GM12878 (cell line): ENCODE data around the gene CENPP. TPM values are rescaled to one million over a fixed set of nuclear protein-coding genes. Genes with fewer than 3 reads are reported as not detected.

Source experiments
- BRCA1 ChIP-seq: IDR thresholded peaks from 2 replicates; pipeline ENCODE4 v1.6.1; 2011; ENCODE audit warnings: low read depth, low read length, improper control_type of control experiment
- CHD2 ChIP-seq: IDR thresholded peaks from 2 replicates; pipeline ENCODE4 v1.6.1; 2011; ENCODE audit warnings: low read depth, low read length, improper control_type of control experiment, borderline replicate concordance
- ESRRA ChIP-seq: IDR thresholded peaks from 2 replicates; pipeline ENCODE4 v1.6.1; 2012; ENCODE audit warnings: mild to moderate bottlenecking, low read length, improper control_type of control experiment
- FOS ChIP-seq: IDR thresholded peaks from 3 replicates; pipeline ENCODE4 v1.6.1; 2011; ENCODE audit warnings: borderline replicate concordance; ENCODE audit not compliant: insufficient read length; ENCODE audit errors: extremely low read depth
- FOXK2 ChIP-seq: fragments of 450-650 bp; IDR thresholded peaks from 2 replicates; pipeline ENCODE4 v1.6.1; 2017; ENCODE audit warnings: mild to moderate bottlenecking, moderate library complexity
- IRF5 ChIP-seq: fragments of 450-650 bp; IDR thresholded peaks from 2 replicates; pipeline ENCODE4 v1.6.1; 2017; ENCODE audit warnings: borderline replicate concordance
- JUND ChIP-seq: IDR thresholded peaks from 2 replicates; pipeline ENCODE4 v1.6.1; 2012; ENCODE audit warnings: low read depth, mild to moderate bottlenecking, low read length, improper control_type of control experiment, moderate library complexity
- MLLT1 ChIP-seq: fragments of 450-650 bp; IDR thresholded peaks from 2 replicates; pipeline ENCODE4 v1.6.1; 2016; ENCODE audit warnings: mild to moderate bottlenecking
- MYC ChIP-seq: IDR thresholded peaks from 2 replicates; pipeline ENCODE4 v1.6.1; 2011; ENCODE audit warnings: mild to moderate bottlenecking, low read length, moderate library complexity, inconsistent platforms; ENCODE audit not compliant: insufficient read depth, insufficient replicate concordance, insufficient read length, severe bottlenecking
- RB1 ChIP-seq: fragments of 450-650 bp; formaldehyde crosslinking; IDR thresholded peaks from 2 replicates; pipeline ENCODE4 v1.6.1; 2017; ENCODE audit warnings: mild to moderate bottlenecking, borderline replicate concordance
- RUNX3 ChIP-seq: IDR thresholded peaks from 2 replicates; pipeline ENCODE4 v1.6.1; 2012; ENCODE audit warnings: low read length, inconsistent platforms
- SIN3A ChIP-seq: IDR thresholded peaks from 2 replicates; pipeline ENCODE4 v1.6.1; 2012; ENCODE audit warnings: low read depth, low read length, improper control_type of control experiment
- SUPT20H ChIP-seq: IDR thresholded peaks from 2 replicates; pipeline ENCODE4 v1.6.1; 2011; ENCODE audit warnings: low read depth, mild to moderate bottlenecking, low read length, moderate library complexity, borderline replicate concordance; ENCODE audit not compliant: control insufficient read depth
- TAF1 ChIP-seq: IDR thresholded peaks from 2 replicates; pipeline ENCODE4 v1.6.1; 2011; ENCODE audit warnings: mild to moderate bottlenecking, low read depth, low read length, borderline replicate concordance
- ZBTB4 ChIP-seq: fragments of 450-650 bp; formaldehyde crosslinking; IDR thresholded peaks from 2 replicates; pipeline ENCODE4 v1.4.0; 2022; ENCODE audit warnings: mild to moderate bottlenecking, moderate library complexity
- polyA plus RNA-seq, 11 experiments: library from polyadenylated mRNA; depleted of rRNA in 4 of 11; unstranded in 6 of 11; stranded (reverse) in 5 of 11; fragments of >200 nt; fragmentation: Nextera tagmentation in 4 of 11; fragmentation: Illumina TruSeq in 1 of 11; extraction: Ambion mirVana in 4 of 11; extraction: Trizol in 1 of 11; gene quantifications; 1 replicate in 1 of 11; 2 replicates in 10 of 11; pipeline versions ENCODE4 v1.2.1 to v1.2.3, GENCODE V29; 2011 to 2016; ENCODE audit warnings: inconsistent platforms in 2 of 11, missing spikeins in 2 of 11, low read depth in 1 of 11
- total RNA-seq, 4 experiments: library from RNA; depleted of rRNA in 3 of 4; stranded (reverse); fragments of >200 nt in 3 of 4; fragmentation: Illumina TruSeq in 1 of 4; extraction: Trizol in 1 of 4; gene quantifications; 2 replicates each; pipeline versions ENCODE4 v1.2.1 to v1.2.3, GENCODE V29; 2013 to 2021
- TF ChIP-seq, protein P1 (sequence below): fragments of 150-350 bp; IDR thresholded peaks from 2 replicates; pipeline ENCODE4 v1.6.1; 2016; ENCODE audit warnings: low read depth, low read length

CENPP gene
- total and polyA plus RNA-seq, 10 of the 15 experiments (the other 5 are each of a cell fraction or from before 2014, with no cell fraction given): 9.4 to 31.4 (median 19.8) TPM

GRCh38 chr9:92293452-92294296 lies 32.1 kb upstream of the CENPP start, which contains the start of gene IARS1 (continued):
- TF ChIP-seq, protein P1, sequence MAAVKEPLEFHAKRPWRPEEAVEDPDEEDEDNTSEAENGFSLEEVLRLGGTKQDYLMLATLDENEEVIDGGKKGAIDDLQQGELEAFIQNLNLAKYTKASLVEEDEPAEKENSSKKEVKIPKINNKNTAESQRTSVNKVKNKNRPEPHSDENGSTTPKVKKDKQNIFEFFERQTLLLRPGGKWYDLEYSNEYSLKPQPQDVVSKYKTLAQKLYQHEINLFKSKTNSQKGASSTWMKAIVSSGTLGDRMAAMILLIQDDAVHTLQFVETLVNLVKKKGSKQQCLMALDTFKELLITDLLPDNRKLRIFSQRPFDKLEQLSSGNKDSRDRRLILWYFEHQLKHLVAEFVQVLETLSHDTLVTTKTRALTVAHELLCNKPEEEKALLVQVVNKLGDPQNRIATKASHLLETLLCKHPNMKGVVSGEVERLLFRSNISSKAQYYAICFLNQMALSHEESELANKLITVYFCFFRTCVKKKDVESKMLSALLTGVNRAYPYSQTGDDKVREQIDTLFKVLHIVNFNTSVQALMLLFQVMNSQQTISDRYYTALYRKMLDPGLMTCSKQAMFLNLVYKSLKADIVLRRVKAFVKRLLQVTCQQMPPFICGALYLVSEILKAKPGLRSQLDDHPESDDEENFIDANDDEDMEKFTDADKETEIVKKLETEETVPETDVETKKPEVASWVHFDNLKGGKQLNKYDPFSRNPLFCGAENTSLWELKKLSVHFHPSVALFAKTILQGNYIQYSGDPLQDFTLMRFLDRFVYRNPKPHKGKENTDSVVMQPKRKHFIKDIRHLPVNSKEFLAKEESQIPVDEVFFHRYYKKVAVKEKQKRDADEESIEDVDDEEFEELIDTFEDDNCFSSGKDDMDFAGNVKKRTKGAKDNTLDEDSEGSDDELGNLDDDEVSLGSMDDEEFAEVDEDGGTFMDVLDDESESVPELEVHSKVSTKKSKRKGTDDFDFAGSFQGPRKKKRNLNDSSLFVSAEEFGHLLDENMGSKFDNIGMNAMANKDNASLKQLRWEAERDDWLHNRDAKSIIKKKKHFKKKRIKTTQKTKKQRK: no peak
- peak; percentile 95 for TF ChIP-seq CHD2
- TF ChIP-seq RB1: peak; percentile 85; the same call in 1 of the 2 replicates
- TF ChIP-seq SUPT20H: no peak
- TF ChIP-seq FOS: peak; percentile 94
- TF ChIP-seq ESRRA: no peak
- no peak for TF ChIP-seq BRCA1
- TF ChIP-seq SIN3A: peak; percentile 95
- peak; percentile 56 for TF ChIP-seq MLLT1
- no peak; the same call in none of the 2 replicates for TF ChIP-seq JUND
- peak; percentile 99 for TF ChIP-seq MYC
- peak; percentile 64 for TF ChIP-seq RUNX3
- TF ChIP-seq ZBTB4 (CRISPR knock-in tag): no peak
- peak; percentile 80 for TF ChIP-seq TAF1
- TF ChIP-seq FOXK2: no peak; the same call in 1 of the 2 replicates
- TF ChIP-seq IRF5: no peak
